Activated CD4-positive, alpha-beta memory T cell treated with anti-CD3 and anti-CD28 coated beads for 36 hours (primary cell): ENCODE data around the gene C6orf89. TPM values are rescaled to one million over a fixed set of nuclear protein-coding genes. Genes with fewer than 3 reads are reported as not detected.

ENCODE experiments used
- CTCF ChIA-PET: fragments of 350-600 bp; sonication (Branson Sonifier 250); formaldehyde crosslinking; loops from one replicate; lab custom pipeline; 2021; ENCODE audit warnings: antibody characterized with exemption, inconsistent platforms; lab: Charles Lee
- POLR2A ChIA-PET: fragments of 350-600 bp; sonication (Branson Sonifier 250); formaldehyde crosslinking; loops from one replicate; lab custom pipeline; 2021; ENCODE audit warnings: antibody characterized with exemption; lab: Charles Lee
- DNase-seq: peaks from one replicate; pipeline ENCODE4 v3.0.0-alpha.2; 2020
- H3K27ac Mint-ChIP-seq: one replicate; pipeline ENCODE4 v1.8.0; 2021; ENCODE audit warnings: mixed read lengths
- H3K27me3 Mint-ChIP-seq: one replicate; pipeline ENCODE4 v1.8.0; 2021; ENCODE audit warnings: mixed read lengths
- H3K36me3 Mint-ChIP-seq: one replicate; pipeline ENCODE4 v1.8.0; 2021; ENCODE audit warnings: mixed read lengths
- H3K4me1 Mint-ChIP-seq: one replicate; pipeline ENCODE4 v1.8.0; 2021; ENCODE audit warnings: low read depth, mixed read lengths
- H3K4me3 Mint-ChIP-seq: one replicate; pipeline ENCODE4 v1.8.0; 2021; ENCODE audit warnings: mild to moderate bottlenecking, mixed read lengths
- H3K9me3 Mint-ChIP-seq: one replicate; pipeline ENCODE4 v1.8.0; 2021; ENCODE audit warnings: mixed read lengths
- intact Hi-C: fragments of 100-400 bp; cut with micrococcal nuclease; formaldehyde crosslinking; loops from one replicate; pipeline ENCODE4 v1.15.1; 2023
- total RNA-seq, 2 experiments: library from RNA; stranded (reverse); gene quantifications; one replicate each; pipeline ENCODE4 v1.2.3, GENCODE V29; 2021

C6orf89 gene
- total RNA-seq, 2 experiments from 2014 or later: 29.2 to 29.8 TPM

DNA sequence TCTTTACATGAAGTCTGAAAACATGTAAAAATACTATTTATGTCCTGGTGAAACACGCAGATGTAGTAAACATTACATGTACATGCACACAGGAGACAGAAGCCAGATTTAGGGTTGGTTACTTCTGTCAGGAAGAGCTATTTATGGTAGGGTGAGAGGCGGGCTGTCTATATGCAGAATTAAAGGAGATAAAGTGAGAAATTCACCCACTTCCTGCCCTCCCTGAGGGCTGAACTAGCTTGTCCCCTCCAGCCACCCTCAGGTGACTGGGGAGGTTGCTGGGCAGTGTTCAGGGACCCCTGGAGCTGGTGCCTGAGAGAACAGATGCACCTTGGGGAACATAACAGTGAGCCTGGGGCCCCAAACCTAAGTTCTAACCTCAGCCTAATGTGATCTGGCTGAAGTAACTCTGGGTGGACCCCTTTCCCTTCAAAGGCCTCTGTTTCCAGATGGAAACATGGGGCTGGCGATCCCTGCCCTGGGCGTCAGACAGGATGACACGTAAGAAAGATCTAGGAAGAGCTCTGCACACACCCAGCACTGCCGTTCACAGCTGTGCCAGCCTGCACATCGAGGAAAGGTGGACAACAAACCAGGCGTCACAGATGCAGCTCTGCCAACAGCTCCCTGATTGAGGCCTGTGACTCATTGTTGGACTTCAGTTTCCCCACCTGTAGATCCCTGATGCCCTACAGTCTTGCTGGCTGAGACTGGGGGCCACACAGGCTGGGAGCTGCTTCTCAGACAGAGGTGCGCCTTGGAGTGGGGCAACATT, 70.1 kb downstream of the C6orf89 start:
- H3K4me3 Mint-ChIP-seq: peak overlapping the region; percentile 28

DNA sequence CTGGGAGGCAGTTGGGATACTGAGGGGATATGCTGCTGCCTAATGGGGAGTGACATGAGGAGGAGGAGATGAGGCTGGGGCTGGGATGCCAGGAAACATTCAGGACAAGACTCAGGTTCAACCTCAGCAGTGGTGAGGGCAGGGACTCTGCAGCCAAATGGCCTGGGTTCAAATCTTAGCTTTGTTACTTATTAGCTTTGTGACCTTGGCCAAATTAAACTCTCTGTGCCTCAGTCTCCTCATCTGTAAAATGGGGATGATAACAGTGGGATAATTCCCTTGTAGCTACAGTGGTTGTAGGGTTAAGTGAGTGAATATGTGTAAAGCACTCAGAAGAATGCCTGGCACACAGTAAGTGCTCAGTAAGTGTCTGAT, 70.7 kb downstream of the C6orf89 start:
- no peaks in the 10 kb centered on the region for H3K9me3 Mint-ChIP-seq
- no peak overlapping the region for H3K4me3 Mint-ChIP-seq
- intact Hi-C loops: no loop called here
- peaks cover 44% of the 10 kb centered on the region for H3K4me1 Mint-ChIP-seq
- no peaks in the 10 kb centered on the region for H3K27me3 Mint-ChIP-seq
- DNase-seq: no peak
- H3K27ac Mint-ChIP-seq: peak overlapping the region; percentile 29
- ChIA-PET CTCF (interaction anchor here (1.7 to 1.9 kb wide), 2 partner anchors 62 to 71 kb away, joined by 8 to 9 read pairs; partner anchors contain the start of gene C6orf89), POLR2A (interaction anchor here (0.6 kb wide), 1 partner anchor 38 kb away, joined by 3 read pairs; no protein-coding TSS in a partner anchor)
- no peaks in the 10 kb centered on the region for H3K36me3 Mint-ChIP-seq

More for the DNA sequence above, 70.1 kb downstream of the C6orf89 start:
- intact Hi-C loops: no loop called here
- ChIA-PET CTCF (interaction anchor here (0.5 to 2.1 kb wide), 5 partner anchors 7 to 70 kb away, joined by 3 to 9 read pairs (median 4); partner anchors contain the start of genes C6orf89 and MTCH1), POLR2A (interaction anchor here (1.1 kb wide), 1 partner anchor 30 kb away, joined by 3 read pairs; the partner anchor contains the start of gene MTCH1)
- Mint-ChIP-seq H3K27me3 (no peaks in the 10 kb centered on the region), H3K4me1 (peaks cover 38% of the 10 kb centered on the region), H3K36me3 (no peaks in the 10 kb centered on the region), H3K9me3 (no peaks in the 10 kb centered on the region), H3K27ac (peak overlapping the region; percentile 29)
- DNase-seq: no peak

DNA sequence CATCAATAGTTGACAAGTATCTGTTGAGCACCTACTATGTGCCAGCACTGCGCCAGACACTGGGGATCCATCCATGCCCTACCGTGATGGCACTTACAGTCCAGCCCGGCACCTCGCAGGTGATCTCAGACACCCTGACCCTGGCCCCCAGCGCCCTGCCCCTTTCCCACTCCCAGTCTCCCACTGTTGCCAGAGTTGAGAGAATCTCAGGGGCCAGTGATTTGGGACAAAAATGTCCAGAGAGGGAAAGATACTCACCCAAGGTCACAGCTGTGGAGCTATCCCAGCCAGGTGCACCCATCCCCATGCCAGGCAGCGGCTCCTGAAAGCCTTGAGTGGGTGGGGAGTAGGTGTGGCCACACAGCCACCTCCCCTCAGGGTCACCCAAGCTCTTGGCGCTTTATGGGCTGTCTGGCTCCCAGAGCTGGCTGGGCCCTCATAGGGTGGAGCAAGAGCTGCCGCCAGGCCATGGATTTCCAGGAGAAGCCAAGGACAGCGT, 72.1 kb downstream of the C6orf89 start:
- ChIA-PET POLR2A (no interaction called here), CTCF (interaction anchor here (0.7 kb wide), 1 partner anchor 20 kb away, joined by 3 read pairs; no protein-coding TSS in a partner anchor)
- Mint-ChIP-seq H3K4me1 (peaks cover 48% of the 10 kb centered on the region), H3K4me3 (no peak overlapping the region), H3K27ac (no peak overlapping the region), H3K27me3 (no peaks in the 10 kb centered on the region), H3K36me3 (no peaks in the 10 kb centered on the region), H3K9me3 (no peaks in the 10 kb centered on the region)
- no peak for DNase-seq
- intact Hi-C loops: no loop called here

DNA sequence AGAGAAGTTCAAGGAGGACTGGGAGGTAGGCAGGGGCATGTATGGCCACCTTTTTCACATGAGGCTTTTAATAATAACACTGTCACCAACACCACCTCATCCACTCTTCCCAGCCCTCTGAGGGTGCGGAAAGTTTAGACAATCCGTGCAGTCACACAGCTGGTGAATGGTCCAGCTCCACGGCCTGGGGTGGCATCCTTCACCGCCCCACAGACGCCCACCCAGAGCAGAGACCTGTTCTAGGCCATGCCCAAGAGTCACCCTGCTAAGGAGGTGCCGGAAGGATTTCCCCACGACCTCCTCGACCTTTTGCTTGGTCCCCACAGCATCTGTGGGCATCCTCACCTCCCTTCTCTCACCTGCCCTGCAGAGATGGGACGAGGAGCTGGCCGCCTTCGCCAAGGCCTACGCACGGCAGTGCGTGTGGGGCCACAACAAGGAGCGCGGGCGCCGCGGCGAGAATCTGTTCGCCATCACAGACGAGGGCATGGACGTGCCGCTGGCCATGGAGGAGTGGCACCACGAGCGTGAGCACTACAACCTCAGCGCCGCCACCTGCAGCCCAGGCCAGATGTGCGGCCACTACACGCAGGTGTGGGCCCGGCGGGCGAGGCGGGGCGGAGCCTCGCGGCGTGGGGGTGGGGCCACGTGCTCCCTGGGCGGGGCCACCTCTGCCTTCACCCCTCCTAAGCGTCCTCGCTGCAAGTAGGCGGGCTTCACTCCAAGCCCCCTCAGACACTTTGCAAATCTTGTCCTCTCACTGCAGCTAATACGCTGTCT, 73.2 kb downstream of the C6orf89 start:
- no peaks in the 10 kb centered on the region for H3K36me3 Mint-ChIP-seq
- H3K4me3 Mint-ChIP-seq: no peak overlapping the region
- POLR2A ChIA-PET: no interaction called here
- DNase-seq: no peak
- intact Hi-C loops: no loop called here
- no peaks in the 10 kb centered on the region for H3K9me3 Mint-ChIP-seq
- no peak overlapping the region for H3K27ac Mint-ChIP-seq
- peaks cover 52% of the 10 kb centered on the region for H3K4me1 Mint-ChIP-seq
- no peaks in the 10 kb centered on the region for H3K27me3 Mint-ChIP-seq
- CTCF ChIA-PET: no interaction called here

DNA sequence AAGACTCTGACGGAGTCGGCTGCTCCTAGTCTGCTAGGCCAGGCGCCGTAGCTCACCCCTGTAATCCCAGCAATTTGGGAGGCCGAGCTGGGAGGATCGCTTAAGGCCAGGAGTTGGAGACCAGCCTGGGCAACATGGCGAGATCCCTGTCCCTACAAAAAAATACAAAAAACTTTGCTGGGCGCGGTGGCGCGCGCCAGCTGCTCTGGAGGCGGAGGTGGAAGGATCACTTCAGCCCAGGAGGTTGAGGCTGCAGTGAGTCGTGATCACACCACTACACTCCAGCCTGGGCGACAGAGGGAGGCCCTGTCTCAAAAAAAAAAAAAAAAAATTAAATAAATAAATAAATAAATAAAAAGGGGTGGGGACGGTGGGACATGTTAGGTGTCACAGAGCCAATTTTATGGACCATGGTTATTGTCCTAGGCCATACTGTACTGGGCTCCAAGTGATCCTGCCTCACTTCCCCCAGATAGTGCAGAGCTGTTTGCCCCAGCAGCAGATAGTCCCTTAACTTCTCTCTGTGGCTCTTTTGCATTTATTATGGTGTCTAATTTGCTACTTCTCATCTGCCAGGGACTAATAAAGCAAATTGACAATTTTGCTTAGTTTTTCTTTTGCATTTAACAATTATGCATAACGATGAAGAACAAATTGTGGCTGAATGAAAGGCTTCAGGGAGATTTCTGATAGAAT, 74.0 kb downstream of the C6orf89 start:
- ChIA-PET CTCF (no interaction called here), POLR2A (no interaction called here)
- DNase-seq: no peak
- no peaks in the 10 kb centered on the region for H3K9me3 Mint-ChIP-seq
- intact Hi-C loops: no loop called here
- H3K27me3 Mint-ChIP-seq: no peaks in the 10 kb centered on the region
- H3K4me1 Mint-ChIP-seq: peaks cover 52% of the 10 kb centered on the region
- H3K4me3 Mint-ChIP-seq: no peak overlapping the region
- H3K27ac Mint-ChIP-seq: no peak overlapping the region
- no peaks in the 10 kb centered on the region for H3K36me3 Mint-ChIP-seq

DNA sequence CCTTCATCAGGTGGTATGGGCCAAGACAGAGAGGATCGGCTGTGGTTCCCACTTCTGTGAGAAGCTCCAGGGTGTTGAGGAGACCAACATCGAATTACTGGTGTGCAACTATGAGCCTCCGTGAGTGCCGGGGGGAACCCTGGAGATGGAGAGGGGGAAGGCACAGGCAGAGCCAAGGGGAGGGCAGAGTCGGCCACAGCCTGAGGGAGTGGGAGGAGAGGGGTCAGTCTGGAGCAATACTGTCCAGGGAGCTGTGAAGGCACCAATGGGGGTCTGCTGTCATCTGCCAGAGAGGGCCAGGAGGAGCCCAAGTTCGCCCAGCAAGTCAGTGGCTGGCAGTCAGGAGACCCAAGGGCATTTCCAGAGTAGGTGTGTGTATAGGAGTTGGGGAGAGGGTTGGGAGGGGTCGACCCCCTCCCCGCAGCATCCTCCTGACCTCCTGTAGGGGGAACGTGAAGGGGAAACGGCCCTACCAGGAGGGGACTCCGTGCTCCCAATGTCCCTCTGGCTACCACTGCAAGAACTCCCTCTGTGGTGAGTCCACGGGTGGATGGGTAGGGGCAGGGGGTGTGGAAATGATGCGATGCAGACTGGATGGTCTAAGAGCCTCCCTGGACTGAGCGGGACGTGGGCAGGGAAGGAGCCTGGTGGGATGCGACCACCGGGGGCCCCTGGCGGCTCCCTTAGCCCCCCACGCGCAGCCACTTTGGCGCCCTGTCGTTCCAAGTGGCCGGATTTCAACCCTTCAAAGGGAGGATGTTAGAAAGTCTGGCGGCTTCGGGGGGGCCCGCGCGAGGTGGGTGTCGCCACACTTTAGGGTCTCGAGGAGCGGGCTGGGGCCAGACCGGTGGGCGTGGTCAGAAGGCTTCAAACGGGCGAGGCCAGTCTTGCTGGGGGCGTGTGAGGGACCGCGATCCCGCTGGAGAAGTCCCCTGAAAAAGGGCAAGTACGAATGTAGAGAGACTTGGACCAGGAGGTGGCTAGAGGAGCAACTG, 76.0 kb downstream of the C6orf89 start:
- Mint-ChIP-seq H3K27me3 (no peaks in the 10 kb centered on the region), H3K4me1 (peaks cover 46% of the 10 kb centered on the region), H3K36me3 (no peaks in the 10 kb centered on the region), H3K27ac (no peak overlapping the region), H3K4me3 (no peak overlapping the region), H3K9me3 (no peaks in the 10 kb centered on the region)
- ChIA-PET POLR2A (no interaction called here), CTCF (no interaction called here)
- intact Hi-C loops: no loop called here
- DNase-seq: no peak

DNA sequence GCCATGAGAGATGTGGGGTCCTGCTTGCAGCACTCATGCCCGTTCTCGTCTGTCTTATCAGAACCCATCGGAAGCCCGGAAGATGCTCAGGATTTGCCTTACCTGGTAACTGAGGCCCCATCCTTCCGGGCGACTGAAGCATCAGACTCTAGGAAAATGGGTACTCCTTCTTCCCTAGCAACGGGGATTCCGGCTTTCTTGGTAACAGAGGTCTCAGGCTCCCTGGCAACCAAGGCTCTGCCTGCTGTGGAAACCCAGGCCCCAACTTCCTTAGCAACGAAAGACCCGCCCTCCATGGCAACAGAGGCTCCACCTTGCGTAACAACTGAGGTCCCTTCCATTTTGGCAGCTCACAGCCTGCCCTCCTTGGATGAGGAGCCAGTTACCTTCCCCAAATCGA, 77.1 kb downstream of the C6orf89 start:
- peaks cover 5% of the 10 kb centered on the region for H3K36me3 Mint-ChIP-seq
- intact Hi-C loops: no loop called here
- no peaks in the 10 kb centered on the region for H3K27me3 Mint-ChIP-seq
- ChIA-PET CTCF (interaction anchor here (1.3 to 2.0 kb wide), 2 partner anchors 8 to 55 kb away, joined by 4 to 8 read pairs; partner anchors contain the start of gene PI16), POLR2A (no interaction called here)
- peak overlapping the region; percentile 62 for H3K27ac Mint-ChIP-seq
- peak overlapping the region; percentile 55 for H3K4me3 Mint-ChIP-seq
- no peaks in the 10 kb centered on the region for H3K9me3 Mint-ChIP-seq
- H3K4me1 Mint-ChIP-seq: peaks cover 46% of the 10 kb centered on the region
- peak; percentile 89 for DNase-seq

DNA sequence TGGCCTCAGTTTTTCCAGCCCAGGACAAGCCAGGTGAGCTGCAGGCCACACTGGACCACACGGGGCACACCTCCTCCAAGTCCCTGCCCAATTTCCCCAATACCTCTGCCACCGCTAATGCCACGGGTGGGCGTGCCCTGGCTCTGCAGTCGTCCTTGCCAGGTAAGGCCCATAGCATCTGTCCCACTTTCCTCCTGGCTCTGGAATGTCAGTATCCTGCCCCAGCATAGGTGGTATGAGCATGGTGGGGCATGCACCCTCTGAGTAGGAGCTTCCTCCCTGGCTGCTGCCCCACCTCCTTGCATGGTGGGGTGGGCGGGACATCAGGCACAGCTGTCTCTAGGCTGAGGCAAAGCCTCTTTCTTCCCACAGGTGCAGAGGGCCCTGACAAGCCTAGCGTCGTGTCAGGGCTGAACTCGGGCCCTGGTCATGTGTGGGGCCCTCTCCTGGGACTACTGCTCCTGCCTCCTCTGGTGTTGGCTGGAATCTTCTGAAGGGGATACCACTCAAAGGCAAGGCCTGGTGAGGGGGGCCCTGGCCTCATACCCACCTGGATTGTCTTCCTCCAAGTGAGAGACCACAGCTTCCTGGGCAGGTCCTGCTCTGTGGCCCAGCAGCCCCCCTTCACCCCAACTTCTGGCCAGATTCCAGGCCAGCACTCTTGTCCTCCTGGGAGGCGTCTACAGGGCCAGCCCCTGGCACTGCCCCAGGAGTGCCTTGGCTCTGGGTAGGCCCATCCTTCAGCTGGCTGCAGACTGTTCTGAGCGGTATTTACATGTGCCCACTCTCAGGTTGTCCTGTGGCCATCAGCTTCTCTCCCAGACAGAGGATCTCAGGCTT, 77.9 kb downstream of the C6orf89 start:
- peak overlapping the region; percentile 62 for H3K27ac Mint-ChIP-seq
- no peaks in the 10 kb centered on the region for H3K9me3 Mint-ChIP-seq
- intact Hi-C loops: no loop called here
- ChIA-PET CTCF (interaction anchor here (1.1 to 2.0 kb wide), 5 partner anchors 9 to 113 kb away, joined by 3 to 8 read pairs (median 4); partner anchors contain the start of gene PI16), POLR2A (interaction anchor here (1.0 kb wide), 1 partner anchor 22 kb away, joined by 4 read pairs; the partner anchor contains the start of gene MTCH1)
- H3K36me3 Mint-ChIP-seq: peaks cover 12% of the 10 kb centered on the region
- no peaks in the 10 kb centered on the region for H3K27me3 Mint-ChIP-seq
- H3K4me1 Mint-ChIP-seq: peaks cover 46% of the 10 kb centered on the region
- no peak overlapping the region for H3K4me3 Mint-ChIP-seq
- peak; percentile 28 for DNase-seq

DNA sequence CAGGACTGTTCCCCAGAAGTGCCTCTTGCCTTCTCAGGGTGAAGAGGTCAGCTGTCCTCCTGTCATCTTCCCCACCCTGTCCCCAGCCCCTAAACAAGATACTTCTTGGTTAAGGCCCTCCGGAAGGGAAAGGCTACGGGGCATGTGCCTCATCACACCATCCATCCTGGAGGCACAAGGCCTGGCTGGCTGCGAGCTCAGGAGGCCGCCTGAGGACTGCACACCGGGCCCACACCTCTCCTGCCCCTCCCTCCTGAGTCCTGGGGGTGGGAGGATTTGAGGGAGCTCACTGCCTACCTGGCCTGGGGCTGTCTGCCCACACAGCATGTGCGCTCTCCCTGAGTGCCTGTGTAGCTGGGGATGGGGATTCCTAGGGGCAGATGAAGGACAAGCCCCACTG, 78.6 kb downstream of the C6orf89 start:
- Mint-ChIP-seq H3K36me3 (peaks cover 16% of the 10 kb centered on the region), H3K4me3 (no peak overlapping the region), H3K27me3 (no peaks in the 10 kb centered on the region), H3K4me1 (peaks cover 46% of the 10 kb centered on the region), H3K27ac (no peak overlapping the region), H3K9me3 (no peaks in the 10 kb centered on the region)
- intact Hi-C loops: no loop called here
- CTCF ChIA-PET: interaction anchor here (1.1 to 2.0 kb wide), 4 partner anchors 13 to 113 kb away, joined by 3 to 8 read pairs (median 4); no protein-coding TSS in a partner anchor
- POLR2A ChIA-PET: interaction anchor here (1.0 kb wide), 1 partner anchor 22 kb away, joined by 4 read pairs; the partner anchor contains the start of gene MTCH1
- DNase-seq: no peak

DNA sequence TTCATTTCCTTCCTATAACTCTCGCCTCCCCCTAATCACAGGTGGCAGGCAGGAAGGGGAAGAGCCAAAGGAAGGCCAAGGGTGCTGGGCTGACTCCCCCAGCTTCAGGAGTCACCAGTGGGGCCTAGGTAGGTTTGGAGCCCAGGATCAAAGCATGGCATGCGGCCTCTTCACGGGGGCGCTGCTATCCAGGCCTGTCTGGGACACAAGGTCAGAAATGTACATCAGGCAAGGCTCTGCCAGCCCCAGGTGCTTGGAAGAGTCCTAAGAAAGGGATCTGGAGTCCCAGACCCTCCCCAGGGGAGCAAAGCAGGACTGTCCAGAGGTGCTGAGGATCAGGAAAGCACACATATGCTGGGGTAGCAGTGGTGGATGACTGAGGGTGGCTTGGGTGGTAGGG, 79.2 kb downstream of the C6orf89 start:
- H3K4me1 Mint-ChIP-seq: peaks cover 45% of the 10 kb centered on the region
- intact Hi-C loops: no loop called here
- H3K36me3 Mint-ChIP-seq: peaks cover 19% of the 10 kb centered on the region
- POLR2A ChIA-PET: interaction anchor here (1.0 kb wide), 1 partner anchor 21 kb away, joined by 4 read pairs; the partner anchor contains the start of gene MTCH1
- no peaks in the 10 kb centered on the region for H3K27me3 Mint-ChIP-seq
- no peak overlapping the region for H3K27ac Mint-ChIP-seq
- CTCF ChIA-PET: interaction anchor here (1.1 kb wide), 1 partner anchor 53 kb away, joined by 3 read pairs; no protein-coding TSS in a partner anchor
- no peak overlapping the region for H3K4me3 Mint-ChIP-seq
- H3K9me3 Mint-ChIP-seq: no peaks in the 10 kb centered on the region
- no peak for DNase-seq
